Measurements from ENCODE around the gene ZNF454.

ZNF454 gene

DNA sequence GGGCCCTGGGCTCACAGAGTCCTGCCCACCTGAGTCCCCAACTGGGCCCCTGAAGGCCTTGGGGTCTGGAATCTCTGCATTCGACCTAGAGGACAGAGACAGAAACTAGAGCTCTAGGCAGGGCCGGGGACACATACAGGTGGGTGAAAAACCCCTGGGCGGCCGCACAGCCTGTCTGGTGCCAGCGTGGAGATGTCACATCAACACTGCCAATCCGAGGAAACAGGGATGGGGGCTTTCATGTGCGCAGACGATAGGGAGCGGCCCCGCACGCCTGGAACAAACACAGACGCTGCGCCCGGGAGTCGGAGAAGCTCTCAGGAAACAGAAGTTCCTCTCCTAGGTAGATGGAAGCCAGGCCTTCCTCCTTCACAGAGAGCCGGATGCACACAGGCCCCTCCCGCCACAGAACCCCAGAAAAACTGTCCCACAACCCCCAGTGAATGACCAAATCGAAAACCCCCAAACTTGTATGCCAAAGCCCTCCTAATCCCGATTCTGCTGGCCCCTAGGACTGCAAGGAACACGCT is 52.3 kb downstream of the ZNF454 start:
- DNase-seq (ENCODE audit: low read depth), result no peak

DNA sequence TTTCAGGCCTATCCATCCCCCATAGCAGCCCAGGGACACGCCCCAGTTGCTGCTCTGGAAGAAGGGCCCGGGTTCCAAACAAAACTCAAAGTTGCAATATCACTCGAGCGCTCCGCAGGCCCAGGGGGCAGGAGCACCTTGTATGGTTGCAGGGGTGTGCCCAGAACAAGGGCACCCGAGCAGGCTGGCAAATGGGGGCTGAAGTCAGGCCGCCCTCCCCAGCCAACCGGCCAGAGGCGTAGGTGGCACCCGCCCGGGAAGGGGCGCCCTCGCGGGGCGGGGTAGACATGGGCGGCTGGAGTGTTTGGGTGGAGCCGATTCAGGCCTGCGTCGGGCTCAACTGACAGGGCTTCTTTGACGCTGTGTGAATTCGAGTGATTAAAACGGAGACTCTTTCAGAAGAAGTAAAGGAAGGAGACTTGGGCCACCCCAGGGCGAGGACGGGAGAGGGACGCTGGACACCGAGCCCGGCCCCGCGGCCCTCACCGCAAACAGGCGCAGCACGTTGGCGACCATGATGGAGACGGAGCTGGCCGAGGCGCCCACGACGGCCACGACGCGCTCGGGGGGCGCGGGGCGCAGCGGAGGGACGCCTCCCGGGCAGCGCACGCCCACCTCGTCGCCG is 53.1 kb downstream of the ZNF454 start:
- no peak for DNase-seq (ENCODE audit: low read depth)

DNA sequence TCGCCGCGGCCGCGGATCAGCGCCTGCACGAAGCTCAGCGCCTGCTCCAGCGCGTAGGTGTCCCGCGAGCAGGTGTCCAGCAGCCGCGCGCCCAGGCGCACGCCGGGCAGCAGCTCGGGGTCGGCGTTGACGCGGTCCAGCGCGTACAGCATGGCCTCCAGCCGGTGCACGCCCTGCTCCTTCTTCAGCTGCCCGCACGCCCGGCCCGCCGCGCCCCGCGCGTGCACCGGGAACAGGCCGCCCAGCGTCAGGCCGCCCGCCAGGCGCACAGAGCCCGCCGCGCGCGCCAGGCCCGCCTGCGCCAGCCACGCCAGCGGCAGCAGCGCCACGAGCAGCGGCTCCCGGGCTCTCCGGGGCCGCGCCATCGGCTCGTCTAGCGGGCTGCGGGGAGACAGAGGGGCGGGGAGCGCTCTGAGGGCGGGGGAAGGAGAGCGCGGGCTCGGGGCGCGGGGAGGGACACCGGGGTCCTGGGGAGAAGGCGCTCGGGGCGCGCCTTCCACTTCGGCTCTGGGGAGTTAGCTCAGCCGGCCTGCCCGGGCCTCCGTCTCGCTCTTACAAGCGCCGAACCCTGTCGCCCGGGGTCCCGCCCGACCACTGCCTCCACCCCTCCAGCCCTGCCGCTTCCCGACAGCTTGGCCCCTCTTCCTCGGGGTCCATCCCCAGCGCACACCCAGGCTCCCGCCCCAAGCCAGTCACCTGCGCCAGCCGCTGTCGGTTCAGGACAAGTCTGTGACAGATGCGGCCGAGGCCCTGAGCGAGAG is 53.8 kb downstream of the ZNF454 start, which contains the start of gene GRM6:
TSS of gene GRM6 (minus strand) at position 741 of the 761 bp plus-strand sequence. CDS start at position 365, 376 bp downstream.
- no peak for DNase-seq (ENCODE audit: low read depth)

DNA sequence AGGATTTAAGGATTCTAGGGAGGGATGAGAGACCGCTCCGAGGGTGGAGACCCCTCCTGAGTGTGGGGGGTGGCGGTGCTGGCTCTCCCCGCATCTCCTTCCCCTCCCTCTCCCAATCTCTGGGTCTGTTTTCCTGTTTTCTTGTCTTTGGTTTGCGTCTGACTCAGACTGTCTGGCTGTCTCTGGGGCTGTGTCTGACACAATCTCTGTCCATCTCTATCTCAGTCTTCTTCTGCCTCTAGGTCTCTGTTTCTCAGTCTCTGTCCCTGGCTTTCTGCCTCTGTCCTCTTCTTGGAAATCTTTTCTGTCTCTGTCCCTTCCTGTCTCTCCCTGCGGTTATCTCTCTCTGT is 54.3 kb downstream of the ZNF454 start:
- DNase-seq (ENCODE audit: low read depth), result no peak

DNA sequence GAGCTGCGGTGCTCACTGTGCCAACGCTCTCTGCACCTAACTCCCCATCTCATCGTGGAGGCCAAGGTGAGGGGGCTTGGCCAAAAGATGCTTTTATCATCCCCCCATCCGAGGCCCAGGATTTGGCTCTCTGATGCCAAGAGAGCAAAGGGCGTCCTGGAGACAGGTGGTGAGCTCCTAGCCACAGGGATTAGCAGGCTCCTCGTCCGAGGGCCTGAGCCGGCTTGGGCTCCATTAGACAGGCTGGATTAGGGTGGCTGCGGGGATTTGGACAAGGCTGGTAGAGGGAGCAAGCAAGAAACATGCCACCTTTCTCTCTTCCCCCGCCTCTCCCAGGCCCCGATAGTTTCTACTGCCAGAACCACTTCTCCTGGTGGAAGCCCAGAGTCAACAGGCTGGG is 55.2 kb downstream of the ZNF454 start:
- no peak for DNase-seq (ENCODE audit: low read depth)

DNA sequence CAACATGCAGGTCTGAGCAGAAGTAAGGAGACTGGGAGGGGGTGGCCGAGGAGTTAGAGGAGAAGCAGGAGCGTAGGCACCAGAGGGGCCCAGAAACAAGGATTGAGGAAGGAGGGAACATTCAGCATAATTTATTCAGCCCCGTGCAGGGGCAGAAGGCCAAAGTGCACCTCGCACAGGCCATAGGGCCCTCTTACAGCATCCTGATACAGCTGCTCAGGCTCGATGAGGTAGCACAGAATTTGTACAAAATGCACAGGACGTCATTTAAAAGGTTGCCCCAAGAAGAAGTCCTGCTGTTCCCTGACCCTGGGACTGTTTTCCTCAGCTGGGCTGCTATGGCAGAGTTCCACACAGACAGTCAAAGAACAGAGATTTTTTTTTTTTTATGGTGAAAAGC is 56.2 kb downstream of the ZNF454 start:
- no peak for DNase-seq (ENCODE audit: low read depth)

DNA sequence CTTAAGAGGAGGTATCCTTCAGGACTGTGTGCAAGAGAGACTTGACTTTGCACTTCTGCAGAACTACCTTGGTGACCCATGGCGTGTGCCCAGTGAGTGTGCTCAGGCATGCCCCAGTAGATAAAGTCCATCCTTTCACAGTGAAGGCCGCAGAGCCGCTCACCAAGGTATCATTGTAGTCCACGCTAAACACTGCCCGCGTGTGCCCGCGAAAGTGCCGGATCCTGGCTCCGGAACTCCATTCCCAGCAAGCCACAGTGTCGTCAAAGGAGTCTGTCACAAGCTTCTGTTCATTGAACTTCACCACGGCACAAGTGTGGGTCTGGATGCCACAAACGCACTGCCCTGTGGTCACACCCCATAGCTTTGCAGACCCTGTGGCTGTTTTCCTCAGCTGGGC is 57.4 kb downstream of the ZNF454 start:
- DNase-seq (ENCODE audit: low read depth), result no peak

DNA sequence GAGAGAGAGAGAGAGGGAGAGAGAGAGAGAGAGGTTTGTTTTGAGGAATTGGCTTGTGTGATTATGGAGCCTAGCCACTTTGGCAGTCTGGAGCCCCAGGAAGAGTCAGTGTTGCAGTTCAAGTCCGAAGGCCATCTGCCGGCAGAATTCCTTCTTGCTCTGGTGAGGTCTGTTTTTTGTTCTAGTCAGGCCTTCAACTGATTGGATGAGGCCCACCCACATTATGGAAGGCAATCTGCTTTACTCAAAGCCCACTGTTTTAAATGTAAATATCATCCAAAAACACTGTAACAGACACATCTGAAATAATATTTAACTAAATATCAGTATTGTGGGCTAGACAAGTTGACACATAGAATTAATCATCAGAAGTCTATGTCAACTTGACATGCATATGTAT is 65.6 kb downstream of the ZNF454 start:
- no peak for DNase-seq (ENCODE audit: low read depth)

DNA sequence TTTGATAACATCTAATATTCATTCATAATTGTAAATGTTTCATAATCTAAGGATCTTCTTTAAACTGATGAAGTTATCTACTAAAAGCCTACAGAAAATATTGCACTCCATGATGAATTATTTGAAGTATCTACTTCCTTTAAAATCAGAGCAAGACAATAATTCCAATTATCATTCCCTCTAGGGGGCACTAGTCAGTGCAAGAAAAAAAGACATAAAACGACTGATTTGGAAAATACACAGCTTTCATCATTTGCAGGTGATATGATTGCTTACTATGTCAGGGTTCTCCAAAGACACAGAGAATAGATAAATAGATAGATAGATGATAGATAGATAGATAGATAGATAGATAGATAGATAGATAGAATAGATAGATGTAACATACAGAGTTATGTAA is 67.7 kb downstream of the ZNF454 start:
- DNase-seq (ENCODE audit: low read depth), result peak; percentile 5
